ENCODE data around the gene SLC49A4. TPM values are rescaled to one million over a fixed set of nuclear protein-coding genes. Genes with fewer than 3 reads are reported as not detected.

The SLC49A4 gene
- total and polyA plus RNA-seq, 2 of the 13 experiments (the other 11 are each of a cell fraction or from before 2014, with no cell fraction given): 6.5 to 16.3 TPM

DNA sequence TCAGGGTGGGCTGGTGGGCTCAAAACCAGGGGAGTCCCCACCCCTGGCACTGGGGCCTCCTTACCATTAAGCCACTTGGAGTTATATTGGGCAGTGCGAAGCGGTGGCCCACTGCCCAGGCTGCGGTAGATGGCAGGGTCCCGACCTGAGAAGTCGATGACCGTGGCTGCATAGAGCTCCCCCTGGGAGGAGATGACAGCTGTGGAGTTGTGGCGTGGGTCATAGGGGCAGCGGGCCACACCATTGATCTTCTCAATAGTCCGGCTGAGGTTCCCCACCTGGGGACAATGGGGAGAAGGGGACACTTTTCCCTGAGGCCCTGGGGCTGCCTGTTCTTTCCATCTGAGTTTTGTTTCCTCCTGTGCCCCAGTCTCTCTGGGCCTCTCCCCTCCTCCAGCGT is 132.9 kb downstream of the SLC49A4 start:
- ChIA-PET POLR2A (no interaction called here), CTCF (ENCODE audit: low intra/inter-chr PET ratio, low total read pairs) (no interaction called here)
- Histone ChIP-seq H3K27me3 (ENCODE audit: control insufficient read depth in 1 of 2, insufficient read depth in 2 of 2, low read length in 2 of 2) (peaks cover 4 to 34% of the 10 kb centered on the region in 2 experiments), H3K9ac (ENCODE audit: insufficient read depth, low read depth, low read length) (no peak overlapping the region), H2AFZ (ENCODE audit: low read length) (no peak overlapping the region), H3K36me3 (replicated peaks in 1 of 2; ENCODE audit: control insufficient read depth in 1 of 2, insufficient read depth in 2 of 2, low read length in 2 of 2) (no peaks in the 10 kb centered on the region), H3K4me2 (ENCODE audit: low read depth, low read length) (no peak overlapping the region), H4K20me1 (ENCODE audit: insufficient read depth, low read length) (no peaks in the 10 kb centered on the region), H3K9me3 (ENCODE audit: low read length) (no peaks in the 10 kb centered on the region), H3K4me1 (ENCODE audit: insufficient read depth, low read length) (peaks cover 40% of the 10 kb centered on the region), H3K27ac (ENCODE audit: extremely low read length, insufficient read depth, low read length) (no peak overlapping the region), H3K79me2 (ENCODE audit: insufficient read depth, low read length) (no peaks in the 10 kb centered on the region), H3K4me3 (replicated peaks in 1 of 3; ENCODE audit: insufficient read depth in 1 of 3, low read depth in 2 of 3, low read length in 3 of 3) (no peak overlapping the region)
- in situ Hi-C loops (cut with HindIII; ENCODE audit: extremely low pct_ligation_motif_present, low pct_unique_long_range_greater_than_20kb): no loop called here
- no peak for DNase-seq (ENCODE audit: low spot score)
- no peak for FAIRE-seq
- intact Hi-C loops (cut with micrococcal nuclease; ENCODE audit: unreplicated experiment): no loop called here
- WGBS (ENCODE audit: low lambda C conversion rate): 25% methylated on average over 2 of the region's 10 CpGs
- ATAC-seq: no peak
- BruUV-seq (replicated peaks): no TSS peak
- TF ChIP-seq, protein P1, sequence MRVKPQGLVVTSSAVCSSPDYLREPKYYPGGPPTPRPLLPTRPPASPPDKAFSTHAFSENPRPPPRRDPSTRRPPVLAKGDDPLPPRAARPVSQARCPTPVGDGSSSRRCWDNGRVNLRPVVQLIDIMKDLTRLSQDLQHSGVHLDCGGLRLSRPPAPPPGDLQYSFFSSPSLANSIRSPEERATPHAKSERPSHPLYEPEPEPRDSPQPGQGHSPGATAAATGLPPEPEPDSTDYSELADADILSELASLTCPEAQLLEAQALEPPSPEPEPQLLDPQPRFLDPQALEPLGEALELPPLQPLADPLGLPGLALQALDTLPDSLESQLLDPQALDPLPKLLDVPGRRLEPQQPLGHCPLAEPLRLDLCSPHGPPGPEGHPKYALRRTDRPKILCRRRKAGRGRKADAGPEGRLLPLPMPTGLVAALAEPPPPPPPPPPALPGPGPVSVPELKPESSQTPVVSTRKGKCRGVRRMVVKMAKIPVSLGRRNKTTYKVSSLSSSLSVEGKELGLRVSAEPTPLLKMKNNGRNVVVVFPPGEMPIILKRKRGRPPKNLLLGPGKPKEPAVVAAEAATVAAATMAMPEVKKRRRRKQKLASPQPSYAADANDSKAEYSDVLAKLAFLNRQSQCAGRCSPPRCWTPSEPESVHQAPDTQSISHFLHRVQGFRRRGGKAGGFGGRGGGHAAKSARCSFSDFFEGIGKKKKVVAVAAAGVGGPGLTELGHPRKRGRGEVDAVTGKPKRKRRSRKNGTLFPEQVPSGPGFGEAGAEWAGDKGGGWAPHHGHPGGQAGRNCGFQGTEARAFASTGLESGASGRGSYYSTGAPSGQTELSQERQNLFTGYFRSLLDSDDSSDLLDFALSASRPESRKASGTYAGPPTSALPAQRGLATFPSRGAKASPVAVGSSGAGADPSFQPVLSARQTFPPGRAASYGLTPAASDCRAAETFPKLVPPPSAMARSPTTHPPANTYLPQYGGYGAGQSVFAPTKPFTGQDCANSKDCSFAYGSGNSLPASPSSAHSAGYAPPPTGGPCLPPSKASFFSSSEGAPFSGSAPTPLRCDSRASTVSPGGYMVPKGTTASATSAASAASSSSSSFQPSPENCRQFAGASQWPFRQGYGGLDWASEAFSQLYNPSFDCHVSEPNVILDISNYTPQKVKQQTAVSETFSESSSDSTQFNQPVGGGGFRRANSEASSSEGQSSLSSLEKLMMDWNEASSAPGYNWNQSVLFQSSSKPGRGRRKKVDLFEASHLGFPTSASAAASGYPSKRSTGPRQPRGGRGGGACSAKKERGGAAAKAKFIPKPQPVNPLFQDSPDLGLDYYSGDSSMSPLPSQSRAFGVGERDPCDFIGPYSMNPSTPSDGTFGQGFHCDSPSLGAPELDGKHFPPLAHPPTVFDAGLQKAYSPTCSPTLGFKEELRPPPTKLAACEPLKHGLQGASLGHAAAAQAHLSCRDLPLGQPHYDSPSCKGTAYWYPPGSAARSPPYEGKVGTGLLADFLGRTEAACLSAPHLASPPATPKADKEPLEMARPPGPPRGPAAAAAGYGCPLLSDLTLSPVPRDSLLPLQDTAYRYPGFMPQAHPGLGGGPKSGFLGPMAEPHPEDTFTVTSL (CRISPR knock-in tag; IDR thresholded peaks at IDR 0.05; ENCODE audit: borderline replicate concordance): no peak
- no peak for TF ChIP-seq ZNF598 (CRISPR knock-in tag; IDR thresholded peaks at IDR 0.05; ENCODE audit: borderline replicate concordance)
- TF ChIP-seq ARNT2 (CRISPR knock-in tag; IDR thresholded peaks at IDR 0.05; ENCODE audit: low read depth): no peak
- TF ChIP-seq, protein P2, sequence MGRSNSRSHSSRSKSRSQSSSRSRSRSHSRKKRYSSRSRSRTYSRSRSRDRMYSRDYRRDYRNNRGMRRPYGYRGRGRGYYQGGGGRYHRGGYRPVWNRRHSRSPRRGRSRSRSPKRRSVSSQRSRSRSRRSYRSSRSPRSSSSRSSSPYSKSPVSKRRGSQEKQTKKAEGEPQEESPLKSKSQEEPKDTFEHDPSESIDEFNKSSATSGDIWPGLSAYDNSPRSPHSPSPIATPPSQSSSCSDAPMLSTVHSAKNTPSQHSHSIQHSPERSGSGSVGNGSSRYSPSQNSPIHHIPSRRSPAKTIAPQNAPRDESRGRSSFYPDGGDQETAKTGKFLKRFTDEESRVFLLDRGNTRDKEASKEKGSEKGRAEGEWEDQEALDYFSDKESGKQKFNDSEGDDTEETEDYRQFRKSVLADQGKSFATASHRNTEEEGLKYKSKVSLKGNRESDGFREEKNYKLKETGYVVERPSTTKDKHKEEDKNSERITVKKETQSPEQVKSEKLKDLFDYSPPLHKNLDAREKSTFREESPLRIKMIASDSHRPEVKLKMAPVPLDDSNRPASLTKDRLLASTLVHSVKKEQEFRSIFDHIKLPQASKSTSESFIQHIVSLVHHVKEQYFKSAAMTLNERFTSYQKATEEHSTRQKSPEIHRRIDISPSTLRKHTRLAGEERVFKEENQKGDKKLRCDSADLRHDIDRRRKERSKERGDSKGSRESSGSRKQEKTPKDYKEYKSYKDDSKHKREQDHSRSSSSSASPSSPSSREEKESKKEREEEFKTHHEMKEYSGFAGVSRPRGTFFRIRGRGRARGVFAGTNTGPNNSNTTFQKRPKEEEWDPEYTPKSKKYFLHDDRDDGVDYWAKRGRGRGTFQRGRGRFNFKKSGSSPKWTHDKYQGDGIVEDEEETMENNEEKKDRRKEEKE (IDR thresholded peaks at IDR 0.05): no peak
- TF ChIP-seq EP300 (IDR thresholded peaks at IDR 0.05; ENCODE audit: low read depth in 2 of 2, low read length in 2 of 2): no peak
- TF ChIP-seq EP300 (CRISPR knock-in tag; IDR thresholded peaks at IDR 0.05; ENCODE audit: borderline replicate concordance): no peak
- TF ChIP-seq, protein P3, sequence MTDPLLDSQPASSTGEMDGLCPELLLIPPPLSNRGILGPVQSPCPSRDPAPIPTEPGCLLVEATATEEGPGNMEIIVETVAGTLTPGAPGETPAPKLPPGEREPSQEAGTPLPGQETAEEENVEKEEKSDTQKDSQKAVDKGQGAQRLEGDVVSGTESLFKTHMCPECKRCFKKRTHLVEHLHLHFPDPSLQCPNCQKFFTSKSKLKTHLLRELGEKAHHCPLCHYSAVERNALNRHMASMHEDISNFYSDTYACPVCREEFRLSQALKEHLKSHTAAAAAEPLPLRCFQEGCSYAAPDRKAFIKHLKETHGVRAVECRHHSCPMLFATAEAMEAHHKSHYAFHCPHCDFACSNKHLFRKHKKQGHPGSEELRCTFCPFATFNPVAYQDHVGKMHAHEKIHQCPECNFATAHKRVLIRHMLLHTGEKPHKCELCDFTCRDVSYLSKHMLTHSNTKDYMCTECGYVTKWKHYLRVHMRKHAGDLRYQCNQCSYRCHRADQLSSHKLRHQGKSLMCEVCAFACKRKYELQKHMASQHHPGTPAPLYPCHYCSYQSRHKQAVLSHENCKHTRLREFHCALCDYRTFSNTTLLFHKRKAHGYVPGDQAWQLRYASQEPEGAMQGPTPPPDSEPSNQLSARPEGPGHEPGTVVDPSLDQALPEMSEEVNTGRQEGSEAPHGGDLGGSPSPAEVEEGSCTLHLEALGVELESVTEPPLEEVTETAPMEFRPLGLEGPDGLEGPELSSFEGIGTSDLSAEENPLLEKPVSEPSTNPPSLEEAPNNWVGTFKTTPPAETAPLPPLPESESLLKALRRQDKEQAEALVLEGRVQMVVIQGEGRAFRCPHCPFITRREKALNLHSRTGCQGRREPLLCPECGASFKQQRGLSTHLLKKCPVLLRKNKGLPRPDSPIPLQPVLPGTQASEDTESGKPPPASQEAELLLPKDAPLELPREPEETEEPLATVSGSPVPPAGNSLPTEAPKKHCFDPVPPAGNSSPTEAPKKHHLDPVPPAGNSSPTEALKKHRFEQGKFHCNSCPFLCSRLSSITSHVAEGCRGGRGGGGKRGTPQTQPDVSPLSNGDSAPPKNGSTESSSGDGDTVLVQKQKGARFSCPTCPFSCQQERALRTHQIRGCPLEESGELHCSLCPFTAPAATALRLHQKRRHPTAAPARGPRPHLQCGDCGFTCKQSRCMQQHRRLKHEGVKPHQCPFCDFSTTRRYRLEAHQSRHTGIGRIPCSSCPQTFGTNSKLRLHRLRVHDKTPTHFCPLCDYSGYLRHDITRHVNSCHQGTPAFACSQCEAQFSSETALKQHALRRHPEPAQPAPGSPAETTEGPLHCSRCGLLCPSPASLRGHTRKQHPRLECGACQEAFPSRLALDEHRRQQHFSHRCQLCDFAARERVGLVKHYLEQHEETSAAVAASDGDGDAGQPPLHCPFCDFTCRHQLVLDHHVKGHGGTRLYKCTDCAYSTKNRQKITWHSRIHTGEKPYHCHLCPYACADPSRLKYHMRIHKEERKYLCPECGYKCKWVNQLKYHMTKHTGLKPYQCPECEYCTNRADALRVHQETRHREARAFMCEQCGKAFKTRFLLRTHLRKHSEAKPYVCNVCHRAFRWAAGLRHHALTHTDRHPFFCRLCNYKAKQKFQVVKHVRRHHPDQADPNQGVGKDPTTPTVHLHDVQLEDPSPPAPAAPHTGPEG (CRISPR knock-in tag; IDR thresholded peaks at IDR 0.05): no peak
- TF ChIP-seq FOSL1 (CRISPR knock-in tag; IDR thresholded peaks at IDR 0.05; ENCODE audit: borderline replicate concordance): no peak
- TF ChIP-seq ZNF567 (CRISPR knock-in tag; IDR thresholded peaks at IDR 0.05; ENCODE audit: borderline replicate concordance): no peak
- no peak for TF ChIP-seq NAIF1 (CRISPR knock-in tag; IDR thresholded peaks at IDR 0.05; ENCODE audit: borderline replicate concordance)

Data from HepG2 (cell line).